Stomach (tissue), 4 donors: Measurements from ENCODE around the gene EHD2.
"Not testable (repeated sequence)": the region's sequence is repeated elsewhere in the genome, so short reads cannot be mapped to it uniquely, and the experiment has no call there.

Experiments used
- CTCF ChIP-seq, 7 experiments: fragments of 450-650 bp in 4 of 7; fragments of 200-600 bp in 3 of 7; sonication (generic) in 3 of 7; IDR thresholded peaks; one replicate each; pipeline ENCODE4 v1.5.1; 2016 to 2019; ENCODE audit warnings: antibody characterized with exemption in 7 of 7, control low read depth in 2 of 7, mild to moderate bottlenecking in 1 of 7
- EP300 ChIP-seq: sonication (generic); formaldehyde crosslinking; IDR thresholded peaks from one replicate; pipeline ENCODE4 v1.6.1; 2017; ENCODE audit warnings: antibody characterized with exemption
- POLR2AphosphoS5 ChIP-seq, 3 donors: sonication (generic); formaldehyde crosslinking; IDR thresholded peaks; one replicate each; pipeline ENCODE4 v1.6.1; 2016; ENCODE audit warnings: antibody characterized with exemption in 3 of 3

- TF ChIP-seq CTCF (IDR thresholded peaks at IDR 0.05); POLR2AphosphoS5 (IDR thresholded peaks at IDR 0.05); EP300: not testable (repeated sequence)
Measured at GRCh38 chr19:47787307-47787706, 74.1 kb downstream of the EHD2 start.
